Vagina (tissue), 2 donors: ENCODE data around the gene ACLY. TPM values are rescaled to one million over a fixed set of nuclear protein-coding genes. Genes with fewer than 3 reads are reported as not detected.

Experiments used
- DNase-seq, 2 donors: peaks; one replicate each; pipeline ENCODE4 v3.0.0-alpha.2; 2017; ENCODE audit errors: extremely low spot score in 2 of 2
- H3K27ac ChIP-seq: fragments of 200-600 bp; sonication (generic); one replicate; pipeline ENCODE4 v1.5.1; 2019
- H3K27me3 ChIP-seq: fragments of 200-600 bp; sonication (generic); one replicate; pipeline ENCODE4 v1.5.1; 2019
- H3K36me3 ChIP-seq, 2 donors: fragments of 200-600 bp; sonication (generic); one replicate each; pipeline ENCODE4 v1.5.1; 2017 to 2019
- H3K4me1 ChIP-seq: fragments of 200-600 bp; sonication (generic); one replicate; pipeline ENCODE4 v1.5.1; 2019
- H3K4me3 ChIP-seq, 2 donors: fragments of 200-600 bp; sonication (generic); 1 replicate in 1 of 2; 2 replicates in 1 of 2; pipeline ENCODE4 v1.5.1; 2016 to 2019
- H3K9me3 ChIP-seq: fragments of 200-600 bp; sonication (generic); one replicate; pipeline ENCODE4 v1.5.1; 2019
- CTCF ChIP-seq, 3 experiments: fragments of 450-650 bp in 2 of 3; fragments of 200-600 bp in 1 of 3; sonication (generic) in 1 of 3; IDR thresholded peaks; one replicate each; pipeline ENCODE4 v1.5.1; 2017 to 2019; ENCODE audit warnings: antibody characterized with exemption in 3 of 3, mild to moderate bottlenecking in 2 of 3, moderate library complexity in 2 of 3
- POLR2A ChIP-seq, 2 donors: fragments of 450-650 bp; IDR thresholded peaks; one replicate each; pipeline ENCODE4 v1.6.1; 2017; ENCODE audit warnings: antibody characterized with exemption in 2 of 2, mild to moderate bottlenecking in 2 of 2, moderate library complexity in 2 of 2
- POLR2AphosphoS5 ChIP-seq, 2 donors: sonication (generic); formaldehyde crosslinking; IDR thresholded peaks; one replicate each; pipeline ENCODE4 v1.9.0; 2017; ENCODE audit warnings: antibody characterized with exemption in 2 of 2, mild to moderate bottlenecking in 2 of 2, low read depth in 1 of 2; ENCODE audit not compliant: insufficient read depth in 1 of 2
- intact Hi-C: fragments of 100-400 bp; cut with DNase I; formaldehyde crosslinking; loops from one replicate; pipeline ENCODE4 v1.15.1; 2023
- total RNA-seq: library from RNA; depleted of rRNA; stranded (reverse); fragments of >200 nt; gene quantifications from one replicate; pipeline ENCODE4 v1.2.3, GENCODE V29; 2016

The ACLY gene
- total RNA-seq, 1 donor from 2014 or later: 74.9 TPM

DNA sequence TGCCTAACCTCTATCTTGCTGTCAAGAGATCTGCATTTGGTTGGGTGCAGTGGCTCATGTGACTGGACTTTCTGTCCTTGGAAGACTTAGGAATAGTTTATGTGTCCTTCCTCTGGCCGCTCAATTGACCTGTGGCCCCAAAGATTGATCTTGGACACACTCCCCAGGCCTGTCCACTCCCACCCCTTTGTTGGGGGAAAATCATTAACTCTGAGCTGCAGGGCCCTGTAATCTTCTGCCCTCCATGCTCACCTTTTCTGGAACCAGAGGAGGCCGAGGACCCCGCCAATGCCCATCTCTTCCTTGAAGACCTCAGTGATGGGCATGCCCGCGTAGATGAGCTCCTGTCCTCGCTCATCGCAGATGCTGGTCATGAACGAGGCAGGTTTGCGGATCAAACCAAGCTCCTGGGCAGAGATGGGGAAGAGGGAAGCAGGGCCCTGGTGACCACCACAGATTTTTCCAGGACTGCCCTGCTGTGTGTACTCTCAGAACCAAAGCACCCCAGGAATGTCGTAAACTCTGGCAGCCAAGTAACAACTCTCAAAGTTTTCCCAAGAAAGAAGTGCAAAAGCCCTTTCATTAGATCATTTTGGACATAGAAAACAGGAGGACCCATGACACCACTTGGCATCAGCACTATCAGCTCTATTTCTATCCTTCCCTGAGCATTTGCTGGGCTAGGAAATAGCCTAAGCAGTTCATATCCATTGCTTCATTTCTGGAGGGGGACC, 45.0 kb downstream of the ACLY start:
- no peak overlapping the region for H3K4me3 ChIP-seq
- no peaks in the 10 kb centered on the region for H3K27me3 ChIP-seq
- no peak for DNase-seq
- TF ChIP-seq CTCF (IDR thresholded peaks at IDR 0.05) (no peak), POLR2AphosphoS5 (IDR thresholded peaks at IDR 0.05; ENCODE audit: insufficient read depth in 1 of 2, low read depth in 1 of 2) (no peak), POLR2A (IDR thresholded peaks at IDR 0.05) (no peak)
- intact Hi-C loops: no loop called here
- H3K27ac ChIP-seq: no peak overlapping the region
- H3K36me3 ChIP-seq: peaks cover 0 to 64% of the 10 kb centered on the region in 2 donors
- H3K4me1 ChIP-seq: no peaks in the 10 kb centered on the region
- no peaks in the 10 kb centered on the region for H3K9me3 ChIP-seq

DNA sequence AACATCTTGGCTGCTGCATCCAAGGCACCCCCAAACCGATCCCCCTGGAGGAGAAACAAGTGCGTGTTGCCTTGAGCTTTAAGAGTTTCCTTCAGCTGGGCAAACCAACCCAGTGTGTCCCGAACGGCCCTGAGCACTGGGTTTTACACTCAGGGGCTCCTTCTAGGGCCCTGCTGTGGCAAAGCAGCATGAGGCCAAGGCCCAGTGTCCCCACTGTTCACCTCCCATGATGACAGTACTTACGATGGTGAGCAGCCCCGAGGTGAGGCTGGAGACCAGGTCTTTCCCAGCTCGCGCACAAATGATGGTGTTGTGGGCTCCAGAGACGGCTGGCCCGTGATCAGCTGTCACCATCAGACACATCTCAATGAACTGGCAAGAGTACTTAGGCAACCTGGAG, 47.0 kb downstream of the ACLY start:
- TF ChIP-seq CTCF (IDR thresholded peaks at IDR 0.05): no peak
- TF ChIP-seq POLR2AphosphoS5 (IDR thresholded peaks at IDR 0.05; ENCODE audit: insufficient read depth in 1 of 2, low read depth in 1 of 2): no peak
- no peak for TF ChIP-seq POLR2A (IDR thresholded peaks at IDR 0.05)
- no peak overlapping the region for H3K27ac ChIP-seq
- H3K27me3 ChIP-seq: no peaks in the 10 kb centered on the region
- peaks cover 0 to 61% of the 10 kb centered on the region in 2 donors for H3K36me3 ChIP-seq
- H3K4me1 ChIP-seq: no peaks in the 10 kb centered on the region
- intact Hi-C loops: no loop called here
- no peak overlapping the region for H3K4me3 ChIP-seq
- DNase-seq: no peak
- no peaks in the 10 kb centered on the region for H3K9me3 ChIP-seq

- Histone ChIP-seq H3K4me1 (no peaks in the 10 kb centered on the region), H3K27ac (no peak overlapping the region), H3K9me3 (no peaks in the 10 kb centered on the region), H3K4me3 (no peak overlapping the region), H3K27me3 (no peaks in the 10 kb centered on the region), H3K36me3 (peaks cover 0 to 61% of the 10 kb centered on the region in 2 donors)
- no peak for TF ChIP-seq CTCF (IDR thresholded peaks at IDR 0.05)
- no peak for TF ChIP-seq POLR2AphosphoS5 (IDR thresholded peaks at IDR 0.05; ENCODE audit: insufficient read depth in 1 of 2, low read depth in 1 of 2)
- TF ChIP-seq POLR2A (IDR thresholded peaks at IDR 0.05): no peak
- intact Hi-C loops: no loop called here
- DNase-seq: no peak
Measured at GRCh38 chr17:41870627-41871026, 48.1 kb downstream of the ACLY start.

DNA sequence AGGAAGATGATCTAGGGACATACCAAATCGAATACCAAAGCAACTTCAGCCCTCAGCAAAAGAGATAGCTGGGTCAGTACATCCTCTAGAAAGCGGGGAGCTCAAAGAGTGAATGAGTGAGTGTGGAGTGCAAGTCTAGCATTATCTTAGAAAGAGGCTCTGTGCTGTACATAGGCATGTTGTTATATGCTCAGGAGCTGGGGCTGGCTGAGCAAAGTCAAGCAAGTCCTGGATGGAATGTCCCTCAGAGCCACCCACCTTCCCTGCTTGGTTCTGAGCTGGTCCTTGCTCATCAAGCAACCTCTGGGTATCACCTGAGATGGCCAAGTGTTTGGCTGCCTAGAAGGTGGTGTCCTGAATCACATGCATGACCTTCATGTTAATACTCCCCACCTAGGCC, 48.7 kb downstream of the ACLY start:
- H3K27ac ChIP-seq: no peak overlapping the region
- H3K9me3 ChIP-seq: no peaks in the 10 kb centered on the region
- H3K4me3 ChIP-seq: no peak overlapping the region
- TF ChIP-seq POLR2AphosphoS5 (IDR thresholded peaks at IDR 0.05; ENCODE audit: insufficient read depth in 1 of 2, low read depth in 1 of 2): no peak
- TF ChIP-seq CTCF (IDR thresholded peaks at IDR 0.05): no peak
- no peak for TF ChIP-seq POLR2A (IDR thresholded peaks at IDR 0.05)
- H3K27me3 ChIP-seq: no peaks in the 10 kb centered on the region
- intact Hi-C loops: no loop called here
- peaks cover 0 to 61% of the 10 kb centered on the region in 2 donors for H3K36me3 ChIP-seq
- H3K4me1 ChIP-seq: no peaks in the 10 kb centered on the region
- DNase-seq: no peak

DNA sequence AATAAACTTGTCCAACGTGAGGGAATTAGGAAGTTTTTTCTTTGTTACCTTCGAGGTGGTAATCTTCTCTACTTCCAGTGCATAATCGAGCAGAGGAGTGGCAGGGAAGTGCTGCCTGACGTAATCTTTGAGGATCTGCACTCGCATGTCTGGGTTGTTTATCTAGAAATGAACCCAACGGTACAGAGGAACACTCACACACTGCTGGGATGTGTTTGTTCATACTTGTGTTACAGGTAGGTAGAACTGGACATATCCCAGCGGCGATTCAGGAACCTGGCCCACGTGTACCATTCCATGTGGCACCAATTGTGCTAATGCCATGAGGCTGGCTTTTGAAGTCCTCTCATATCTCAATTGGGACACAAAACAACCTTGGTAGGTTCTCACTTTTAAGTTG, 49.3 kb downstream of the ACLY start:
- TF ChIP-seq CTCF (IDR thresholded peaks at IDR 0.05) (no peak), POLR2A (IDR thresholded peaks at IDR 0.05) (no peak), POLR2AphosphoS5 (IDR thresholded peaks at IDR 0.05; ENCODE audit: insufficient read depth in 1 of 2, low read depth in 1 of 2) (no peak)
- H3K4me1 ChIP-seq: no peaks in the 10 kb centered on the region
- H3K9me3 ChIP-seq: no peaks in the 10 kb centered on the region
- no peak overlapping the region for H3K4me3 ChIP-seq
- no peaks in the 10 kb centered on the region for H3K27me3 ChIP-seq
- H3K36me3 ChIP-seq: peaks cover 0 to 56% of the 10 kb centered on the region in 2 donors
- intact Hi-C loops: no loop called here
- DNase-seq: no peak
- no peak overlapping the region for H3K27ac ChIP-seq
